Sciatic nerve (tissue), 1 donor: ENCODE measurements around the gene CHCHD2. TPM values are rescaled to one million over a fixed set of nuclear protein-coding genes. Genes with fewer than 3 reads are reported as not detected.

Source experiments
- total RNA-seq: library from RNA; stranded (reverse); fragmentation: NEBNext Ultra II Directional; extraction: Animal tissue kit (Norgen Biotek cat#: 25700); gene quantifications from one replicate; pipeline ENCODE4 v1.2.1, GENCODE V29; 2021
- donor health status: DM: no; HTN: no; CAD: no.

CHCHD2 gene
- total RNA-seq, 1 donor from 2014 or later: 170 TPM

Other genes with a start within 250 kb of the CHCHD2 start
- not detected for gene SEPTIN14, start 243.7 kb downstream of the CHCHD2 start, total RNA-seq
- gene ZNF713, start 219.0 kb downstream of the CHCHD2 start, total RNA-seq: 7.1 TPM
- 8.1 TPM for gene MRPS17, start 154.6 kb downstream of the CHCHD2 start, total RNA-seq
- gene NIPSNAP2, start 141.9 kb downstream of the CHCHD2 start, total RNA-seq: 47.4 TPM
- 11.5 TPM for gene PSPH, start 55.0 kb downstream of the CHCHD2 start, total RNA-seq
- 77.3 TPM for gene CCT6A, start 54.7 kb downstream of the CHCHD2 start, total RNA-seq
- 86.4 TPM for gene SUMF2, start 42.2 kb downstream of the CHCHD2 start, total RNA-seq
- 2.7 TPM for gene PHKG1, start 13.5 kb downstream of the CHCHD2 start, total RNA-seq
- not detected for gene NUPR2, start 9.9 kb upstream of the CHCHD2 start, total RNA-seq